Placental pericyte (primary cell): ENCODE measurements around the gene CT47A7. TPM values are rescaled to one million over a fixed set of nuclear protein-coding genes. Genes with fewer than 3 reads are reported as not detected.

Experiments used
- small RNA-seq: library from RNA; depleted of rRNA; stranded (forward); fragments of <200 nt; gene quantifications from one replicate; pipeline ENCODE3, GENCODE V24; 2012; ENCODE audit warnings: low replicate concordance
- total RNA-seq: library from RNA; depleted of rRNA; stranded (reverse); fragments of >200 nt; gene quantifications from 2 replicates; pipeline ENCODE4 v1.2.3, GENCODE V29; 2012

Gene CT47A7
- total RNA-seq: not detected in 2 replicates

DNA sequence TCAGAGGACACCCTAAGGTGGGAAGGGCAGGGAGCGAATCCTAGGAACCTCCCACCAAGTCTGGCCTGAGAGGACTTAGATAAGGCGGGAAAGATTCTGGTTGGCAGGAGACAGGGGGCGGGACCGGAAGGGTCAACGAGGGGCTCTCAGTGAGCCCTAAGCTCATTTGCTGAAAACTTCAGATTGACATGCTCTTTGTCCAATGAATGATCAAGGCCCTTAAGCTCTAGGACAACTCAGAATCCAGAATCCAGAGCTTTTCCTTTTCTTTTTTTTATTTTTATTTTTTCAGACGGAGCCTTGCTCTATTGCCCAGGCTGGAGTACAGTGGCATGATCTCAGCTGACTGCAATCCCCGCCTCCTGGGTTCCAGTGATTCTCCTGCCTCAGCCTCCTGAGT lies at the start of gene CT47A7:
CT47A7 (minus strand) TSS at position 101 of the 400 bp plus-strand sequence. CDS start 255 bp downstream, outside the sequence.

DNA sequence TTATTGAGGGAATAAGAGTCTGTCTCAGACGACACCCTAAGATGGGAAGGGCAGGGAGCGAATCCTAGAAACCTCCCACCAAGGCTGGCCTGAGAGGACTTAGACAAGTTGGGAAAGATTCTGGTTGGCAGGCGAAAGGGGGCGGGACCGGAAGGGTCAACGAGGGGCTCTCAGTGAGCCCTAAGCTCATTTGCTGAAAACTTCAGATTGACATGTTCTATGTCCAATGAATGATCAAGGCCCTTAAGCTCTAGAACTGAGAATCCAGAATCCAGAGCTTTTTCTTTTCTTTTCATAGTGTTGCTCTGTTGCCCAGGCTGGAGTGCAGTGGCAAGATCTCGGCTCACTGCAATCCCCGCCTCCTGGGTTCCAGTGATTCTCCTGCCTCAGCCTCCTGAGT lies 29.3 kb upstream of the CT47A7 start, which contains the start of gene CT47A1:
CT47A1 (minus strand) TSS at position 101 of the 400 bp plus-strand sequence. CDS start 231 bp downstream, outside the sequence.

Small RNAs within 50 kb of the gene (small RNA-seq; reads per million reads assigned to genes)
- not detected for gene AL670379.1
- gene AL670379.10: not detected
- gene AL670379.11: not detected
- gene AL670379.12: not detected
- not detected for gene AL670379.2
- gene AL670379.3: not detected
- gene AL670379.4: not detected
- gene AL670379.5: not detected
- gene AL670379.6: not detected
- not detected for gene AL670379.7
- gene AL670379.8: not detected
- not detected for gene AL670379.9

Other genes starting within 250 kb of the CT47A7 start
- gene CT47B1, start 80.7 kb downstream of the CT47A7 start, total RNA-seq: not detected in 2 replicates
- not detected in 2 replicates for gene CT47A11, start 19.4 kb downstream of the CT47A7 start, total RNA-seq
- gene CT47A10, start 14.6 kb downstream of the CT47A7 start, total RNA-seq: not detected in 2 replicates
- gene CT47A9, start 9.7 kb downstream of the CT47A7 start, total RNA-seq: not detected in 2 replicates
- gene CT47A8, start 4.9 kb downstream of the CT47A7 start, total RNA-seq: not detected in 2 replicates
- gene CT47A6, start 4.9 kb upstream of the CT47A7 start, total RNA-seq: not detected in 2 replicates
- not detected in 2 replicates for gene CT47A5, start 9.7 kb upstream of the CT47A7 start, total RNA-seq
- gene CT47A4, start 14.6 kb upstream of the CT47A7 start, total RNA-seq: not detected in 2 replicates
- gene CT47A3, start 19.5 kb upstream of the CT47A7 start, total RNA-seq: not detected in 2 replicates
- gene CT47A2, start 24.3 kb upstream of the CT47A7 start, total RNA-seq: not detected in 2 replicates
- not detected in 2 replicates for gene CT47A1, start 29.2 kb upstream of the CT47A7 start, total RNA-seq
- 1.1 and 1.7 TPM in 2 replicates for gene GLUD2, start 91.0 kb upstream of the CT47A7 start, total RNA-seq